ENCODE measurements around the gene GAREM2. TPM values are rescaled to one million over a fixed set of nuclear protein-coding genes. Genes with fewer than 3 reads are reported as not detected.

GAREM2 gene
- 0.20 TPM in 1 of 2 replicates, not detected in the other for total RNA-seq (2014; rRNA removed; shearing (Covaris generic))

- no peak for DNase-seq (ENCODE audit: low read depth)
Observed at GRCh38 chr2:26172871-26173775, at the start of gene GAREM2. TSS of gene GAREM2 (plus strand) at chr2:26173088. CDS start at chr2:26173221, 133 bp downstream.

GRCh38 chr2:26123426-26123825, 49.5 kb upstream of the GAREM2 start:
- no peak for DNase-seq (ENCODE audit: low read depth)

GRCh38 chr2:26126074-26126473, 46.8 kb upstream of the GAREM2 start:
- DNase-seq (ENCODE audit: low read depth): no peak

GRCh38 chr2:26128176-26128575, 44.7 kb upstream of the GAREM2 start:
- no peak for DNase-seq (ENCODE audit: low read depth)

GRCh38 chr2:26130763-26131162, 42.1 kb upstream of the GAREM2 start:
- no peak for DNase-seq (ENCODE audit: low read depth)

GRCh38 chr2:26136451-26136850, 36.4 kb upstream of the GAREM2 start:
- no peak for DNase-seq (ENCODE audit: low read depth)

GRCh38 chr2:26139269-26140183, 33.4 kb upstream of the GAREM2 start:
- DNase-seq (ENCODE audit: low read depth): no peak

- DNase-seq (ENCODE audit: low read depth): no peak
Observed at GRCh38 chr2:26141145-26141769, 31.6 kb upstream of the GAREM2 start.

- no peak for DNase-seq (ENCODE audit: low read depth)
Observed at GRCh38 chr2:26144031-26144430, 28.9 kb upstream of the GAREM2 start.

- peak; percentile 51 for DNase-seq (ENCODE audit: low read depth)
Observed at GRCh38 chr2:26144953-26145680, 27.8 kb upstream of the GAREM2 start.

- DNase-seq (ENCODE audit: low read depth): no peak
Observed at GRCh38 chr2:26148501-26148900, 24.4 kb upstream of the GAREM2 start.

GRCh38 chr2:26150243-26150642, 22.6 kb upstream of the GAREM2 start:
- no peak for DNase-seq (ENCODE audit: low read depth)

- DNase-seq (ENCODE audit: low read depth): no peak
Observed at GRCh38 chr2:26157580-26157979, 15.3 kb upstream of the GAREM2 start.

GRCh38 chr2:26161926-26162325, 11.0 kb upstream of the GAREM2 start:
- DNase-seq (ENCODE audit: low read depth): peak; percentile 55

- DNase-seq (ENCODE audit: low read depth): no peak
Observed at GRCh38 chr2:26162963-26163362, 9.9 kb upstream of the GAREM2 start.

- DNase-seq (ENCODE audit: low read depth): no peak
Observed at GRCh38 chr2:26164231-26164630, 8.7 kb upstream of the GAREM2 start.

GRCh38 chr2:26164641-26165211, 8.2 kb upstream of the GAREM2 start:
- DNase-seq (ENCODE audit: low read depth): no peak

- DNase-seq (ENCODE audit: low read depth): no peak
Observed at GRCh38 chr2:26165403-26165802, 7.5 kb upstream of the GAREM2 start.

GRCh38 chr2:26166541-26166940, 6.3 kb upstream of the GAREM2 start:
- peak; percentile 47 for DNase-seq (ENCODE audit: low read depth)

- DNase-seq (ENCODE audit: low read depth): no peak
Observed at GRCh38 chr2:26168785-26169184, 4.1 kb upstream of the GAREM2 start.

GRCh38 chr2:26169226-26169625, 3.7 kb upstream of the GAREM2 start:
- DNase-seq (ENCODE audit: low read depth): no peak
